Measurements from ENCODE around the gene PM20D1. TPM values are rescaled to one million over a fixed set of nuclear protein-coding genes. Genes with fewer than 3 reads are reported as not detected.

PM20D1 gene
- total RNA-seq, 4 donors from 2014 or later: not detected

- in situ Hi-C loops (cut with MboI; ENCODE audit: low pct_ligation_motif_present in 1 of 4, low pct_unique_long_range_greater_than_20kb in 1 of 4, low sequenced_read_pairs in 3 of 4): no loop called here
- TF ChIP-seq POLR2AphosphoS5 (IDR thresholded peaks at IDR 0.05) (no peak), EP300 (IDR thresholded peaks at IDR 0.05; ENCODE audit: low read depth) (no peak), POLR2A (IDR thresholded peaks at IDR 0.05) (no peak)
- DNase-seq: no peak
- Histone ChIP-seq H3K9me3 (no peaks in the 10 kb centered on the region), H3K27me3 (no peaks in the 10 kb centered on the region), H3K36me3 (no peaks in the 10 kb centered on the region), H3K27ac (no peak overlapping the region), H3K4me1 (peaks cover 4 to 18% (median 10%) of the 10 kb centered on the region in 4 donors), H3K4me3 (no peak overlapping the region)
- intact Hi-C loops (cut with DNase I; ENCODE audit: low total_unique reads): no loop called here
- WGBS, 2 donors (ENCODE audit: low coverage in 1 of 2): 93% methylated on average over 2 of the region's 2 CpGs; no CpG with 5 or more reads in 1 of the 2 donors
Observed at GRCh38 chr1:205804605-205805004, 45.3 kb downstream of the PM20D1 start.

GRCh38 chr1:205803986-205804385 lies 45.9 kb downstream of the PM20D1 start:
- no peaks in the 10 kb centered on the region for H3K27me3 ChIP-seq
- no peak for DNase-seq
- intact Hi-C loops (cut with DNase I; ENCODE audit: low total_unique reads) (no loop called here), in situ Hi-C loops (cut with MboI; ENCODE audit: low pct_ligation_motif_present in 1 of 4, low pct_unique_long_range_greater_than_20kb in 1 of 4, low sequenced_read_pairs in 3 of 4) (no loop called here)
- no peaks in the 10 kb centered on the region for H3K36me3 ChIP-seq
- H3K4me1 ChIP-seq: peaks cover 0 to 12% (median 5%) of the 10 kb centered on the region in 4 donors
- H3K4me3 ChIP-seq: no peak overlapping the region
- 43 to 85% methylated on average over 2 to 4 of the region's 4 CpGs for WGBS, 2 donors (ENCODE audit: low coverage in 1 of 2)
- TF ChIP-seq CTCF (IDR thresholded peaks at IDR 0.05) (no peak), POLR2AphosphoS5 (IDR thresholded peaks at IDR 0.05) (no peak), POLR2A (IDR thresholded peaks at IDR 0.05) (no peak), EP300 (IDR thresholded peaks at IDR 0.05; ENCODE audit: low read depth) (no peak)
- H3K27ac ChIP-seq: no peak overlapping the region
- H3K9me3 ChIP-seq: no peaks in the 10 kb centered on the region

- no peak for TF ChIP-seq EP300 (IDR thresholded peaks at IDR 0.05; ENCODE audit: low read depth)
- TF ChIP-seq POLR2AphosphoS5 (IDR thresholded peaks at IDR 0.05): no peak
- WGBS, 2 donors (ENCODE audit: low coverage in 1 of 2): 95% methylated on average over 8 of the region's 8 CpGs; no CpG with 5 or more reads in 1 of the 2 donors
- H3K4me3 ChIP-seq: no peak overlapping the region
- no peaks in the 10 kb centered on the region for H3K9me3 ChIP-seq
- no peak overlapping the region for H3K27ac ChIP-seq
- no peak for DNase-seq
- no peaks in the 10 kb centered on the region for H3K36me3 ChIP-seq
- in situ Hi-C loops (cut with MboI; ENCODE audit: low pct_ligation_motif_present in 1 of 4, low pct_unique_long_range_greater_than_20kb in 1 of 4, low sequenced_read_pairs in 3 of 4): no loop called here
- H3K4me1 ChIP-seq: peaks cover 0 to 11% (median 5%) of the 10 kb centered on the region in 4 donors
- intact Hi-C loops (cut with DNase I; ENCODE audit: low total_unique reads): no loop called here
- no peaks in the 10 kb centered on the region for H3K27me3 ChIP-seq
Observed at GRCh38 chr1:205802060-205802459, 47.9 kb downstream of the PM20D1 start.

- in situ Hi-C loops (cut with MboI; ENCODE audit: low pct_ligation_motif_present in 1 of 4, low pct_unique_long_range_greater_than_20kb in 1 of 4, low sequenced_read_pairs in 3 of 4) (no loop called here), intact Hi-C loops (cut with DNase I; ENCODE audit: low total_unique reads) (no loop called here)
- H3K36me3 ChIP-seq: no peaks in the 10 kb centered on the region
- TF ChIP-seq POLR2AphosphoS5 (IDR thresholded peaks at IDR 0.05) (no peak), CTCF (IDR thresholded peaks at IDR 0.05) (no peak), EP300 (IDR thresholded peaks at IDR 0.05; ENCODE audit: low read depth) (no peak), POLR2A (IDR thresholded peaks at IDR 0.05) (no peak)
- no peak for DNase-seq
- H3K27me3 ChIP-seq: no peaks in the 10 kb centered on the region
- H3K27ac ChIP-seq: no peak overlapping the region
- no peak overlapping the region for H3K4me3 ChIP-seq
- no peaks in the 10 kb centered on the region for H3K9me3 ChIP-seq
- WGBS, 2 donors (ENCODE audit: low coverage in 1 of 2): 53 to 82% methylated on average over 2 to 7 of the region's 7 CpGs
- peaks cover 0 to 11% (median 5%) of the 10 kb centered on the region in 4 donors for H3K4me1 ChIP-seq
Observed at GRCh38 chr1:205800981-205801703, 48.8 kb downstream of the PM20D1 start.

- H3K4me1 ChIP-seq: peaks cover 0 to 7% (median 3%) of the 10 kb centered on the region in 4 donors
Observed at GRCh38 chr1:205800427-205800826, 49.5 kb downstream of the PM20D1 start.

More at GRCh38 chr1:205800427-205800826, 49.5 kb downstream of the PM20D1 start:
- WGBS, 2 donors (ENCODE audit: low coverage in 1 of 2): 86% methylated on average over 7 of the region's 7 CpGs; no CpG with 5 or more reads in 1 of the 2 donors
- Histone ChIP-seq H3K9me3 (no peaks in the 10 kb centered on the region), H3K27me3 (no peaks in the 10 kb centered on the region), H3K4me3 (no peak overlapping the region), H3K36me3 (no peaks in the 10 kb centered on the region), H3K27ac (no peak overlapping the region)
- no peak for TF ChIP-seq CTCF (IDR thresholded peaks at IDR 0.05)
- in situ Hi-C loops (cut with MboI; ENCODE audit: low pct_ligation_motif_present in 1 of 4, low pct_unique_long_range_greater_than_20kb in 1 of 4, low sequenced_read_pairs in 3 of 4): no loop called here
- DNase-seq: no peak
- intact Hi-C loops (cut with DNase I; ENCODE audit: low total_unique reads): no loop called here
